ENCODE results near the gene MED12L.

Gene MED12L

GRCh38 chr3:151307583-151308488 is 222.4 kb downstream of the MED12L start:
- H3K4me3 ChIP-seq (ENCODE audit: low read depth, low read length), result no peak overlapping the region
- H3K79me2 ChIP-seq (ENCODE audit: control insufficient read depth, insufficient read depth, low read length, unreplicated experiment), result no peaks in the 10 kb centered on the region
- no peak overlapping the region for H3K27ac ChIP-seq (ENCODE audit: low read depth, low read length)
- H3K4me1 ChIP-seq (ENCODE audit: control insufficient read depth, insufficient read depth, low read length, unreplicated experiment), result peaks cover 42% of the 10 kb centered on the region
- H2AFZ ChIP-seq (ENCODE audit: low read length, unreplicated experiment), result peak overlapping the region; percentile 37
- no peaks in the 10 kb centered on the region for H3K36me3 ChIP-seq (ENCODE audit: insufficient read depth, low read length)
- no peaks in the 10 kb centered on the region for H3K27me3 ChIP-seq (ENCODE audit: insufficient read depth, low read length)

GRCh38 chr3:151309566-151309965 is 224.1 kb downstream of the MED12L start:
- H3K27ac ChIP-seq (ENCODE audit: low read depth, low read length), result no peak overlapping the region
- H2AFZ ChIP-seq (ENCODE audit: low read length, unreplicated experiment), result no peak overlapping the region
- no peaks in the 10 kb centered on the region for H3K36me3 ChIP-seq (ENCODE audit: insufficient read depth, low read length)
- H3K79me2 ChIP-seq (ENCODE audit: control insufficient read depth, insufficient read depth, low read length, unreplicated experiment), result no peaks in the 10 kb centered on the region
- peaks cover 43% of the 10 kb centered on the region for H3K4me1 ChIP-seq (ENCODE audit: control insufficient read depth, insufficient read depth, low read length, unreplicated experiment)
- H3K4me3 ChIP-seq (ENCODE audit: low read depth, low read length), result no peak overlapping the region
- no peaks in the 10 kb centered on the region for H3K27me3 ChIP-seq (ENCODE audit: insufficient read depth, low read length)

- H3K4me1 ChIP-seq (ENCODE audit: control insufficient read depth, insufficient read depth, low read length, unreplicated experiment), result peaks cover 37% of the 10 kb centered on the region
- no peaks in the 10 kb centered on the region for H3K36me3 ChIP-seq (ENCODE audit: insufficient read depth, low read length)
- H3K79me2 ChIP-seq (ENCODE audit: control insufficient read depth, insufficient read depth, low read length, unreplicated experiment), result no peaks in the 10 kb centered on the region
- no peak overlapping the region for H3K4me3 ChIP-seq (ENCODE audit: low read depth, low read length)
- no peak overlapping the region for H3K27ac ChIP-seq (ENCODE audit: low read depth, low read length)
- no peak overlapping the region for H2AFZ ChIP-seq (ENCODE audit: low read length, unreplicated experiment)
- H3K27me3 ChIP-seq (ENCODE audit: insufficient read depth, low read length), result no peaks in the 10 kb centered on the region
Observed at GRCh38 chr3:151312972-151313371, 227.5 kb downstream of the MED12L start.

GRCh38 chr3:151314137-151314536 is 228.7 kb downstream of the MED12L start:
- H3K79me2 ChIP-seq (ENCODE audit: control insufficient read depth, insufficient read depth, low read length, unreplicated experiment), result no peaks in the 10 kb centered on the region

GRCh38 chr3:151314593-151314992 is 229.1 kb downstream of the MED12L start:
- Histone ChIP-seq H3K27me3 (ENCODE audit: insufficient read depth, low read length) (no peaks in the 10 kb centered on the region), H3K27ac (ENCODE audit: low read depth, low read length) (peak overlapping the region; percentile 57), H2AFZ (ENCODE audit: low read length, unreplicated experiment) (peak overlapping the region; percentile 61), H3K4me3 (ENCODE audit: low read depth, low read length) (no peak overlapping the region), H3K79me2 (ENCODE audit: control insufficient read depth, insufficient read depth, low read length, unreplicated experiment) (no peaks in the 10 kb centered on the region), H3K36me3 (ENCODE audit: insufficient read depth, low read length) (no peaks in the 10 kb centered on the region), H3K4me1 (ENCODE audit: control insufficient read depth, insufficient read depth, low read length, unreplicated experiment) (peaks cover 46% of the 10 kb centered on the region)

More at GRCh38 chr3:151314137-151314536, 228.7 kb downstream of the MED12L start:
- Histone ChIP-seq H2AFZ (ENCODE audit: low read length, unreplicated experiment) (no peak overlapping the region), H3K27ac (ENCODE audit: low read depth, low read length) (no peak overlapping the region), H3K27me3 (ENCODE audit: insufficient read depth, low read length) (no peaks in the 10 kb centered on the region), H3K36me3 (ENCODE audit: insufficient read depth, low read length) (no peaks in the 10 kb centered on the region), H3K4me3 (ENCODE audit: low read depth, low read length) (no peak overlapping the region), H3K4me1 (ENCODE audit: control insufficient read depth, insufficient read depth, low read length, unreplicated experiment) (peaks cover 41% of the 10 kb centered on the region)

GRCh38 chr3:151315136-151315535 is 229.7 kb downstream of the MED12L start:
- H2AFZ ChIP-seq (ENCODE audit: low read length, unreplicated experiment), result peak overlapping the region; percentile 61
- no peaks in the 10 kb centered on the region for H3K36me3 ChIP-seq (ENCODE audit: insufficient read depth, low read length)
- no peaks in the 10 kb centered on the region for H3K27me3 ChIP-seq (ENCODE audit: insufficient read depth, low read length)
- H3K4me3 ChIP-seq (ENCODE audit: low read depth, low read length), result no peak overlapping the region
- peak overlapping the region; percentile 57 for H3K27ac ChIP-seq (ENCODE audit: low read depth, low read length)
- peaks cover 51% of the 10 kb centered on the region for H3K4me1 ChIP-seq (ENCODE audit: control insufficient read depth, insufficient read depth, low read length, unreplicated experiment)
- no peaks in the 10 kb centered on the region for H3K79me2 ChIP-seq (ENCODE audit: control insufficient read depth, insufficient read depth, low read length, unreplicated experiment)

- no peak overlapping the region for H3K4me3 ChIP-seq (ENCODE audit: low read depth, low read length)
- H3K27ac ChIP-seq (ENCODE audit: low read depth, low read length), result peak overlapping the region; percentile 57
- no peaks in the 10 kb centered on the region for H3K79me2 ChIP-seq (ENCODE audit: control insufficient read depth, insufficient read depth, low read length, unreplicated experiment)
- H3K36me3 ChIP-seq (ENCODE audit: insufficient read depth, low read length), result no peaks in the 10 kb centered on the region
- H3K27me3 ChIP-seq (ENCODE audit: insufficient read depth, low read length), result no peaks in the 10 kb centered on the region
- peaks cover 58% of the 10 kb centered on the region for H3K4me1 ChIP-seq (ENCODE audit: control insufficient read depth, insufficient read depth, low read length, unreplicated experiment)
- H2AFZ ChIP-seq (ENCODE audit: low read length, unreplicated experiment), result no peak overlapping the region
Observed at GRCh38 chr3:151315846-151316245, 230.4 kb downstream of the MED12L start.

GRCh38 chr3:151316267-151316991 is 231.0 kb downstream of the MED12L start, which contains the start of gene GPR87:
Gene GPR87 (minus strand): TSS chr3:151316820. CDS start chr3:151300100, 16,720 bp downstream.
- Histone ChIP-seq H3K79me2 (ENCODE audit: control insufficient read depth, insufficient read depth, low read length, unreplicated experiment) (no peaks in the 10 kb centered on the region), H2AFZ (ENCODE audit: low read length, unreplicated experiment) (no peak within 1 kb of the TSS), H3K27ac (ENCODE audit: low read depth, low read length) (peak within 1 kb of the TSS; percentile 57), H3K4me1 (ENCODE audit: control insufficient read depth, insufficient read depth, low read length, unreplicated experiment) (peaks cover 64% of the 10 kb centered on the region), H3K27me3 (ENCODE audit: insufficient read depth, low read length) (no peaks in the 10 kb centered on the region), H3K4me3 (ENCODE audit: low read depth, low read length) (peak within 1 kb of the TSS; percentile 24; the same call in 1 of the 2 replicates), H3K36me3 (ENCODE audit: insufficient read depth, low read length) (no peaks in the 10 kb centered on the region)

GRCh38 chr3:151318313-151318712 is 232.8 kb downstream of the MED12L start:
- Histone ChIP-seq H3K79me2 (ENCODE audit: control insufficient read depth, insufficient read depth, low read length, unreplicated experiment) (no peaks in the 10 kb centered on the region), H3K4me3 (ENCODE audit: low read depth, low read length) (no peak overlapping the region; the same call in 1 of the 2 replicates), H3K27me3 (ENCODE audit: insufficient read depth, low read length) (no peaks in the 10 kb centered on the region), H2AFZ (ENCODE audit: low read length, unreplicated experiment) (peak overlapping the region; percentile 58), H3K27ac (ENCODE audit: low read depth, low read length) (peak overlapping the region; percentile 72), H3K4me1 (ENCODE audit: control insufficient read depth, insufficient read depth, low read length, unreplicated experiment) (peaks cover 65% of the 10 kb centered on the region), H3K36me3 (ENCODE audit: insufficient read depth, low read length) (no peaks in the 10 kb centered on the region)

GRCh38 chr3:151318991-151319390 is 233.5 kb downstream of the MED12L start:
- Histone ChIP-seq H3K4me1 (ENCODE audit: control insufficient read depth, insufficient read depth, low read length, unreplicated experiment) (peaks cover 65% of the 10 kb centered on the region), H3K4me3 (ENCODE audit: low read depth, low read length) (peak overlapping the region; percentile 15; the same call in 1 of the 2 replicates), H3K27me3 (ENCODE audit: insufficient read depth, low read length) (no peaks in the 10 kb centered on the region), H3K27ac (ENCODE audit: low read depth, low read length) (peak overlapping the region; percentile 72), H2AFZ (ENCODE audit: low read length, unreplicated experiment) (peak overlapping the region; percentile 58), H3K79me2 (ENCODE audit: control insufficient read depth, insufficient read depth, low read length, unreplicated experiment) (no peaks in the 10 kb centered on the region), H3K36me3 (ENCODE audit: insufficient read depth, low read length) (no peaks in the 10 kb centered on the region)

All from ACC112 (cell line).